CD4-positive, alpha-beta memory T cell (primary cell): ENCODE measurements around the gene BRIP1. TPM values are rescaled to one million over a fixed set of nuclear protein-coding genes. Genes with fewer than 3 reads are reported as not detected.

Source experiments
- CTCF ChIA-PET: fragments of 350-600 bp; sonication (Branson Sonifier 250); formaldehyde crosslinking; loops from one replicate; lab custom pipeline; 2021; ENCODE audit warnings: inconsistent platforms; ENCODE audit not compliant: partially characterized antibody; lab: Charles Lee
- POLR2A ChIA-PET: fragments of 350-600 bp; sonication (Branson Sonifier 250); formaldehyde crosslinking; loops from one replicate; lab custom pipeline; 2021; ENCODE audit not compliant: partially characterized antibody; lab: Charles Lee
- DNase-seq, 5 donors: peaks; one replicate each; pipeline versions ENCODE4 v3.0.0 to v3.0.0-alpha.2; 2020 to 2022; ENCODE audit warnings: mixed read lengths in 1 of 5
- H3K27ac ChIP-seq: one replicate; pipeline ENCODE4 v1.7.0; 2013; ENCODE audit warnings: low read depth, low read length
- H3K27me3 ChIP-seq: 2 replicates; pipeline ENCODE4 v1.7.0; 2013; ENCODE audit warnings: mild to moderate bottlenecking, low read length, moderate library complexity; ENCODE audit not compliant: insufficient read depth
- H3K36me3 ChIP-seq: 2 replicates; pipeline ENCODE4 v1.7.0; 2013; ENCODE audit warnings: mild to moderate bottlenecking, low read length, moderate library complexity; ENCODE audit not compliant: insufficient read depth
- H3K4me1 ChIP-seq: 2 replicates; pipeline ENCODE4 v1.7.0; 2013; ENCODE audit warnings: mild to moderate bottlenecking, low read length, moderate library complexity; ENCODE audit not compliant: insufficient read depth
- H3K4me3 ChIP-seq, 2 donors: one replicate each; pipeline ENCODE4 v1.7.0; 2013; ENCODE audit warnings: low read length in 2 of 2, mild to moderate bottlenecking in 1 of 2
- H3K9me3 ChIP-seq, 2 donors: one replicate each; pipeline ENCODE4 v1.7.0; 2013; ENCODE audit warnings: low read length in 2 of 2, control low read depth in 1 of 2; ENCODE audit not compliant: control insufficient read depth in 1 of 2
- H3K27ac Mint-ChIP-seq, 7 donors: one replicate each; pipeline ENCODE4 v1.8.0; 2020 to 2021; ENCODE audit warnings: mixed read lengths in 7 of 7, mild to moderate bottlenecking in 6 of 7, inconsistent platforms in 3 of 7, moderate library complexity in 3 of 7
- H3K27me3 Mint-ChIP-seq, 2 donors: one replicate each; pipeline ENCODE4 v1.8.0; 2020 to 2021; ENCODE audit warnings: mixed read lengths in 2 of 2
- H3K36me3 Mint-ChIP-seq, 2 donors: one replicate each; pipeline ENCODE4 v1.8.0; 2020 to 2021; ENCODE audit warnings: mixed read lengths in 2 of 2, inconsistent platforms in 1 of 2, mild to moderate bottlenecking in 1 of 2
- H3K4me1 Mint-ChIP-seq, 4 donors: one replicate each; pipeline ENCODE4 v1.8.0; 2020 to 2021; ENCODE audit warnings: mixed read lengths in 4 of 4, mild to moderate bottlenecking in 1 of 4
- H3K4me3 Mint-ChIP-seq, 8 donors: one replicate each; pipeline ENCODE4 v1.8.0; 2020 to 2021; ENCODE audit warnings: mixed read lengths in 8 of 8, mild to moderate bottlenecking in 7 of 8, moderate library complexity in 6 of 8, inconsistent platforms in 3 of 8
- H3K9me3 Mint-ChIP-seq, 8 donors: one replicate each; pipeline ENCODE4 v1.8.0; 2020 to 2021; ENCODE audit warnings: mixed read lengths in 8 of 8, mild to moderate bottlenecking in 5 of 8, inconsistent platforms in 3 of 8, moderate library complexity in 1 of 8
- intact Hi-C: fragments of 100-400 bp; cut with micrococcal nuclease; formaldehyde crosslinking; loops from one replicate; pipeline ENCODE4 v1.15.1; 2023
- polyA plus RNA-seq, 2 donors: library from polyadenylated mRNA; unstranded; fragments of 300-500 nt; fragmentation: Illumina TruSeq; gene quantifications; one replicate each; pipeline ENCODE4 v1.2.3, GENCODE V29; 2021
- total RNA-seq, 2 experiments: library from RNA; stranded (reverse); gene quantifications; one replicate each; pipeline ENCODE4 v1.2.3, GENCODE V29; 2021

The BRIP1 gene
- total and polyA plus RNA-seq, 4 experiments from 2014 or later: 0.31 to 1.7 (median 1.3) TPM

GRCh38 chr17:61644800-61645774, 218.2 kb downstream of the BRIP1 start:
- Mint-ChIP-seq H3K27ac (no peak overlapping the region), H3K36me3 (no peaks in the 10 kb centered on the region), H3K4me3 (no peak overlapping the region), H3K27me3 (peaks cover 16 to 18% of the 10 kb centered on the region in 2 donors), H3K9me3 (peaks cover 0 to 18% (median 6%) of the 10 kb centered on the region in 8 donors), H3K4me1 (no peaks in the 10 kb centered on the region)
- no peak overlapping the region for H3K27ac ChIP-seq
- POLR2A ChIA-PET: no interaction called here
- no peaks in the 10 kb centered on the region for H3K27me3 ChIP-seq
- no peaks in the 10 kb centered on the region for H3K4me1 ChIP-seq
- H3K4me3 ChIP-seq: no peak overlapping the region
- H3K9me3 ChIP-seq: peaks cover 0 to 4% of the 10 kb centered on the region in 2 donors
- intact Hi-C loops: no loop called here
- no peak for DNase-seq
- no peaks in the 10 kb centered on the region for H3K36me3 ChIP-seq
- CTCF ChIA-PET: interaction anchor here (1.1 to 2.2 kb wide), 2 partner anchors 10 kb away, joined by 3 to 5 read pairs; no protein-coding TSS in a partner anchor

GRCh38 chr17:61642768-61643167, 220.6 kb downstream of the BRIP1 start:
- peaks cover 0 to 3% (median 0%) of the 10 kb centered on the region in 8 donors for H3K9me3 Mint-ChIP-seq

GRCh38 chr17:61641715-61642114, 221.6 kb downstream of the BRIP1 start:
- Histone ChIP-seq H3K36me3 (no peaks in the 10 kb centered on the region), H3K9me3 (no peaks in the 10 kb centered on the region), H3K4me1 (no peaks in the 10 kb centered on the region), H3K4me3 (no peak overlapping the region), H3K27ac (no peak overlapping the region), H3K27me3 (no peaks in the 10 kb centered on the region)
- no peak overlapping the region for H3K4me3 Mint-ChIP-seq
- no peak for DNase-seq
- peaks cover 19 to 20% of the 10 kb centered on the region in 2 donors for H3K27me3 Mint-ChIP-seq
- H3K4me1 Mint-ChIP-seq: no peaks in the 10 kb centered on the region
- no peaks in the 10 kb centered on the region for H3K9me3 Mint-ChIP-seq
- intact Hi-C loops: no loop called here
- H3K36me3 Mint-ChIP-seq: no peaks in the 10 kb centered on the region
- ChIA-PET CTCF (interaction anchor here (0.5 kb wide), 1 partner anchor 103 kb away, joined by 3 read pairs; no protein-coding TSS in a partner anchor), POLR2A (no interaction called here)
- no peak overlapping the region for H3K27ac Mint-ChIP-seq

More at GRCh38 chr17:61642768-61643167, 220.6 kb downstream of the BRIP1 start:
- Histone ChIP-seq H3K4me3 (no peak overlapping the region), H3K9me3 (no peaks in the 10 kb centered on the region), H3K36me3 (no peaks in the 10 kb centered on the region), H3K27me3 (no peaks in the 10 kb centered on the region), H3K27ac (no peak overlapping the region), H3K4me1 (no peaks in the 10 kb centered on the region)
- H3K4me1 Mint-ChIP-seq: no peaks in the 10 kb centered on the region
- H3K27me3 Mint-ChIP-seq: peaks cover 16 to 19% of the 10 kb centered on the region in 2 donors
- CTCF ChIA-PET: no interaction called here
- H3K36me3 Mint-ChIP-seq: no peaks in the 10 kb centered on the region
- no peak for DNase-seq
- intact Hi-C loops: no loop called here
- POLR2A ChIA-PET: no interaction called here
- H3K4me3 Mint-ChIP-seq: no peak overlapping the region
- H3K27ac Mint-ChIP-seq: no peak overlapping the region

GRCh38 chr17:61641084-61641483, 222.2 kb downstream of the BRIP1 start:
- Histone ChIP-seq H3K4me3 (no peak overlapping the region), H3K27me3 (no peaks in the 10 kb centered on the region), H3K27ac (no peak overlapping the region), H3K36me3 (no peaks in the 10 kb centered on the region), H3K4me1 (no peaks in the 10 kb centered on the region), H3K9me3 (no peaks in the 10 kb centered on the region)
- Mint-ChIP-seq H3K36me3 (no peaks in the 10 kb centered on the region), H3K4me1 (no peaks in the 10 kb centered on the region), H3K27ac (no peak overlapping the region), H3K4me3 (no peak overlapping the region), H3K9me3 (no peaks in the 10 kb centered on the region), H3K27me3 (peaks cover 20 to 22% of the 10 kb centered on the region in 2 donors)
- intact Hi-C loops: no loop called here
- ChIA-PET POLR2A (no interaction called here), CTCF (interaction anchor here (0.5 kb wide), 1 partner anchor 103 kb away, joined by 3 read pairs; no protein-coding TSS in a partner anchor)
- DNase-seq: no peak

- H3K36me3 ChIP-seq: no peaks in the 10 kb centered on the region
- H3K4me3 ChIP-seq: no peak overlapping the region
- Mint-ChIP-seq H3K9me3 (peaks cover 0 to 10% (median 8%) of the 10 kb centered on the region in 8 donors), H3K27me3 (peaks cover 25% of the 10 kb centered on the region in 2 donors), H3K36me3 (no peaks in the 10 kb centered on the region), H3K4me3 (no peak overlapping the region), H3K4me1 (no peaks in the 10 kb centered on the region), H3K27ac (no peak overlapping the region)
- DNase-seq: no peak
- ChIA-PET POLR2A (no interaction called here), CTCF (no interaction called here)
- intact Hi-C loops: loop anchor here (5.0 to 10.0 kb wide), 2 partner anchors 585 to 1327 kb away; partner anchors contain the start of gene TANC2
- H3K9me3 ChIP-seq: no peaks in the 10 kb centered on the region
- H3K27ac ChIP-seq: no peak overlapping the region
- H3K4me1 ChIP-seq: no peaks in the 10 kb centered on the region
- H3K27me3 ChIP-seq: no peaks in the 10 kb centered on the region
Measured at GRCh38 chr17:61639818-61640217, 223.5 kb downstream of the BRIP1 start.

GRCh38 chr17:61638087-61638486, 225.2 kb downstream of the BRIP1 start:
- Mint-ChIP-seq H3K4me1 (no peaks in the 10 kb centered on the region), H3K4me3 (no peak overlapping the region), H3K27ac (no peak overlapping the region), H3K27me3 (peaks cover 28 to 31% of the 10 kb centered on the region in 2 donors), H3K9me3 (peaks cover 0 to 10% (median 8%) of the 10 kb centered on the region in 8 donors), H3K36me3 (no peaks in the 10 kb centered on the region)
- Histone ChIP-seq H3K4me1 (no peaks in the 10 kb centered on the region), H3K27ac (no peak overlapping the region), H3K9me3 (no peaks in the 10 kb centered on the region), H3K4me3 (no peak overlapping the region), H3K27me3 (no peaks in the 10 kb centered on the region), H3K36me3 (no peaks in the 10 kb centered on the region)
- no peak for DNase-seq
- POLR2A ChIA-PET: no interaction called here
- CTCF ChIA-PET: no interaction called here
- intact Hi-C loops: loop anchor here (5.0 to 10.0 kb wide), 2 partner anchors 587 to 1329 kb away; partner anchors contain the start of gene TANC2

GRCh38 chr17:61635913-61636432, 227.4 kb downstream of the BRIP1 start:
- Mint-ChIP-seq H3K9me3 (peaks cover 0 to 10% (median 9%) of the 10 kb centered on the region in 8 donors), H3K36me3 (no peaks in the 10 kb centered on the region), H3K27me3 (peaks cover 32 to 36% of the 10 kb centered on the region in 2 donors), H3K4me1 (no peaks in the 10 kb centered on the region), H3K27ac (no peak overlapping the region), H3K4me3 (no peak overlapping the region)
- Histone ChIP-seq H3K36me3 (no peaks in the 10 kb centered on the region), H3K27ac (no peak overlapping the region), H3K9me3 (no peaks in the 10 kb centered on the region), H3K27me3 (no peaks in the 10 kb centered on the region), H3K4me1 (no peaks in the 10 kb centered on the region), H3K4me3 (no peak overlapping the region)
- ChIA-PET CTCF (interaction anchor here (0.7 to 1.8 kb wide), 6 partner anchors 10 to 748 kb away, joined by 3 to 7 read pairs (median 4); no protein-coding TSS in a partner anchor), POLR2A (no interaction called here)
- peak; percentile 33 to 50 (median 43) for DNase-seq
- intact Hi-C loops: loop anchor here (5.0 to 10.0 kb wide), 2 partner anchors 589 to 1331 kb away; partner anchors contain the start of gene TANC2
